ENCODE data around the gene CNGB1.

GRCh38 chr16:57870753-57871454, 100.0 kb downstream of the CNGB1 start:
- TF ChIP-seq CTCF (optimal IDR thresholded peaks at IDR 0.05 in 1 of 3, IDR thresholded peaks at IDR 0.05 in 1 of 3, conservative IDR thresholded peaks at IDR 0.05 in 1 of 3; ENCODE audit: extremely low read depth in 1 of 3, insufficient read depth in 2 of 3, low read length in 3 of 3) = no peak
- TF ChIP-seq EZH2 (IDR thresholded peaks at IDR 0.05; ENCODE audit: low read length) = no peak

All from keratinocyte (primary cell).